Measurements from ENCODE around the gene CCL27.

CCL27 gene

GRCh38 chr9:34684816-34685215 lies 22.4 kb upstream of the CCL27 start:
- H4K20me1 ChIP-seq (ENCODE audit: control insufficient read depth, insufficient read depth, low read depth, low read length) = no peaks in the 10 kb centered on the region
- TF ChIP-seq EZH2phosphoT487 (IDR thresholded peaks at IDR 0.05; ENCODE audit: borderline replicate concordance, low read length) = no peak
- TF ChIP-seq, protein P1, sequence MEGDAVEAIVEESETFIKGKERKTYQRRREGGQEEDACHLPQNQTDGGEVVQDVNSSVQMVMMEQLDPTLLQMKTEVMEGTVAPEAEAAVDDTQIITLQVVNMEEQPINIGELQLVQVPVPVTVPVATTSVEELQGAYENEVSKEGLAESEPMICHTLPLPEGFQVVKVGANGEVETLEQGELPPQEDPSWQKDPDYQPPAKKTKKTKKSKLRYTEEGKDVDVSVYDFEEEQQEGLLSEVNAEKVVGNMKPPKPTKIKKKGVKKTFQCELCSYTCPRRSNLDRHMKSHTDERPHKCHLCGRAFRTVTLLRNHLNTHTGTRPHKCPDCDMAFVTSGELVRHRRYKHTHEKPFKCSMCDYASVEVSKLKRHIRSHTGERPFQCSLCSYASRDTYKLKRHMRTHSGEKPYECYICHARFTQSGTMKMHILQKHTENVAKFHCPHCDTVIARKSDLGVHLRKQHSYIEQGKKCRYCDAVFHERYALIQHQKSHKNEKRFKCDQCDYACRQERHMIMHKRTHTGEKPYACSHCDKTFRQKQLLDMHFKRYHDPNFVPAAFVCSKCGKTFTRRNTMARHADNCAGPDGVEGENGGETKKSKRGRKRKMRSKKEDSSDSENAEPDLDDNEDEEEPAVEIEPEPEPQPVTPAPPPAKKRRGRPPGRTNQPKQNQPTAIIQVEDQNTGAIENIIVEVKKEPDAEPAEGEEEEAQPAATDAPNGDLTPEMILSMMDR (IDR thresholded peaks at IDR 0.05; ENCODE audit: low read depth, low read length, poor library complexity, severe bottlenecking) = no peak

GRCh38 chr9:34684145-34684544 lies 21.7 kb upstream of the CCL27 start:
- no peak overlapping the region for H3K4me2 ChIP-seq (ENCODE audit: low read length)
- H3K9me3 ChIP-seq (ENCODE audit: control insufficient read depth, insufficient read depth, low read length) = no peaks in the 10 kb centered on the region
- H3K4me1 ChIP-seq (ENCODE audit: control insufficient read depth, low read length) = no peaks in the 10 kb centered on the region
- H3K79me2 ChIP-seq (ENCODE audit: control insufficient read depth, low read length) = no peaks in the 10 kb centered on the region
- no peaks in the 10 kb centered on the region for H4K20me1 ChIP-seq (ENCODE audit: control insufficient read depth, insufficient read depth, low read depth, low read length)
- H3K36me3 ChIP-seq (ENCODE audit: control insufficient read depth, low read length) = no peaks in the 10 kb centered on the region
- TF ChIP-seq EZH2phosphoT487 (IDR thresholded peaks at IDR 0.05; ENCODE audit: borderline replicate concordance, low read length) = no peak
- TF ChIP-seq, protein P1 (IDR thresholded peaks at IDR 0.05; ENCODE audit: low read depth, low read length, poor library complexity, severe bottlenecking) = no peak
- no peaks in the 10 kb centered on the region for H3K27me3 ChIP-seq (ENCODE audit: control insufficient read depth, low read length)
- no peak overlapping the region for H3K4me3 ChIP-seq (ENCODE audit: low read length)
- H3F3A ChIP-seq (ENCODE audit: control insufficient read depth, insufficient read depth) = no peaks in the 10 kb centered on the region
- H3K9me2 ChIP-seq (replicated peaks; ENCODE audit: control insufficient read depth, low read length) = no peaks in the 10 kb centered on the region
- H3K27ac ChIP-seq (ENCODE audit: low read depth, low read length) = no peak overlapping the region

More at GRCh38 chr9:34684816-34685215, 22.4 kb upstream of the CCL27 start:
- no peaks in the 10 kb centered on the region for H3F3A ChIP-seq (ENCODE audit: control insufficient read depth, insufficient read depth)
- H3K36me3 ChIP-seq (ENCODE audit: control insufficient read depth, low read length) = no peaks in the 10 kb centered on the region
- no peaks in the 10 kb centered on the region for H3K9me3 ChIP-seq (ENCODE audit: control insufficient read depth, insufficient read depth, low read length)
- no peaks in the 10 kb centered on the region for H3K27me3 ChIP-seq (ENCODE audit: control insufficient read depth, low read length)
- no peak overlapping the region for H3K27ac ChIP-seq (ENCODE audit: low read depth, low read length)
- no peak overlapping the region for H3K4me2 ChIP-seq (ENCODE audit: low read length)
- H3K4me1 ChIP-seq (ENCODE audit: control insufficient read depth, low read length) = no peaks in the 10 kb centered on the region
- H3K79me2 ChIP-seq (ENCODE audit: control insufficient read depth, low read length) = no peaks in the 10 kb centered on the region
- H3K4me3 ChIP-seq (ENCODE audit: low read length) = no peak overlapping the region
- no peaks in the 10 kb centered on the region for H3K9me2 ChIP-seq (replicated peaks; ENCODE audit: control insufficient read depth, low read length)

DNA sequence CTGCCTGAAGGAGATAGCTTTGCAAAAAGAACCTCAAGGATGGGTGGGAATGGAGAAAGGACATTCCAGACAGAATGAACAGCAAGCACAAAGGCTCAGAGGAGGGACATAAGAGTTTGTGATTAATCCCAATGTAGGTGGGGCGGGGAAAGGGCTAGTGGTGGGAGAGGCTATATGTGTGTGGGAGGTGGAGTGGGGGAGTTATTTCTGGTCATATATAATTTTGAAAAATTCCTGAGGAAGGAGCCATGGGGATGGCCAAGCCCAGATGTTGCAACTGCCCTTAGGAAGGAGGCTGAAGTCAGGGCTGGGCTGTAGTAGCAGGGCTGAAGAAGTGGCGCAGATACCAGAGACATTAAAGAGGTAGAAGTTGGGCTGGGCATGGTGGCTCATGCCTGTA lies 13.4 kb upstream of the CCL27 start:
- Histone ChIP-seq H3F3A (ENCODE audit: control insufficient read depth, insufficient read depth) (no peaks in the 10 kb centered on the region), H3K9me2 (replicated peaks; ENCODE audit: control insufficient read depth, low read length) (no peaks in the 10 kb centered on the region), H3K4me1 (ENCODE audit: control insufficient read depth, low read length) (no peaks in the 10 kb centered on the region), H3K9me3 (ENCODE audit: control insufficient read depth, insufficient read depth, low read length) (no peaks in the 10 kb centered on the region), H4K20me1 (ENCODE audit: control insufficient read depth, insufficient read depth, low read depth, low read length) (no peaks in the 10 kb centered on the region), H3K36me3 (ENCODE audit: control insufficient read depth, low read length) (no peaks in the 10 kb centered on the region), H3K27me3 (ENCODE audit: control insufficient read depth, low read length) (no peaks in the 10 kb centered on the region), H3K27ac (ENCODE audit: low read depth, low read length) (no peak overlapping the region), H3K4me2 (ENCODE audit: low read length) (no peak overlapping the region), H3K79me2 (ENCODE audit: control insufficient read depth, low read length) (no peaks in the 10 kb centered on the region), H3K4me3 (ENCODE audit: low read length) (no peak overlapping the region)
- no peak for TF ChIP-seq EZH2phosphoT487 (IDR thresholded peaks at IDR 0.05; ENCODE audit: borderline replicate concordance, low read length)
- TF ChIP-seq, protein P1 (IDR thresholded peaks at IDR 0.05; ENCODE audit: low read depth, low read length, poor library complexity, severe bottlenecking) = no peak
